Keratinocyte (primary cell): ENCODE measurements around the gene TCF23. TPM values are rescaled to one million over a fixed set of nuclear protein-coding genes. Genes with fewer than 3 reads are reported as not detected.
"Not testable (repeated sequence)": the region's sequence is repeated elsewhere in the genome, so short reads cannot be mapped to it uniquely, and the experiment has no call there.

ENCODE experiments used
- DNase-seq: peaks from one replicate; pipeline ENCODE4 v3.0.0-alpha.2; 2011; ENCODE audit warnings: low read depth, missing footprints, low spot score
- FAIRE-seq: peaks from 2 replicates; lab custom pipeline; 2011; peaks lifted over from hg19 to GRCh38; lab: Jason Lieb, UNC
- H2AFZ ChIP-seq: 2 replicates; pipeline ENCODE4 v1.6.0; 2012; ENCODE audit warnings: low read length, control low read depth, inconsistent platforms; ENCODE audit not compliant: control insufficient read depth
- H3K27ac ChIP-seq: 2 replicates; pipeline ENCODE4 v1.5.1; 2011; ENCODE audit warnings: low read length; ENCODE audit not compliant: control insufficient read depth, insufficient read depth
- H3K27me3 ChIP-seq: 3 replicates; pipeline ENCODE4 v1.6.0; 2011; ENCODE audit warnings: low read length; ENCODE audit not compliant: control insufficient read depth, insufficient read depth; ENCODE audit errors: extremely low read depth
- H3K36me3 ChIP-seq, 2 experiments: 2 replicates in 1 of 2; 3 replicates in 1 of 2; pipeline ENCODE4 v1.5.1; 2011; ENCODE audit warnings: low read length in 2 of 2, mild to moderate bottlenecking in 1 of 2; ENCODE audit not compliant: control insufficient read depth in 2 of 2, insufficient read depth in 2 of 2; ENCODE audit errors: extremely low read depth in 1 of 2
- H3K4me1 ChIP-seq: 3 replicates; pipeline ENCODE4 v1.5.1; 2011; ENCODE audit warnings: low read length; ENCODE audit not compliant: control insufficient read depth, insufficient read depth; ENCODE audit errors: extremely low read depth
- H3K4me2 ChIP-seq: 3 replicates; pipeline ENCODE4 v1.6.0; 2011; ENCODE audit warnings: low read depth, low read length; ENCODE audit not compliant: control insufficient read depth, insufficient read depth; ENCODE audit errors: extremely low read depth
- H3K4me3 ChIP-seq, 3 experiments: fragments of 200-600 bp in 1 of 3; sonication (generic) in 1 of 3; 2 replicates in 2 of 3; 3 replicates in 1 of 3; pipeline ENCODE4 v1.5.1; 2011 to 2016; ENCODE audit warnings: low read length in 3 of 3, mild to moderate bottlenecking in 3 of 3, control low read depth in 2 of 3, inconsistent platforms in 1 of 3, low read depth in 1 of 3, mixed read lengths in 1 of 3, mixed run types in 1 of 3, moderate library complexity in 1 of 3; ENCODE audit not compliant: control insufficient read depth in 2 of 3, insufficient read depth in 2 of 3; ENCODE audit errors: extremely low read depth in 1 of 3
- H3K79me2 ChIP-seq: 2 replicates; pipeline ENCODE4 v1.6.0; 2012; ENCODE audit warnings: low read length; ENCODE audit not compliant: control insufficient read depth, insufficient read depth
- H3K9ac ChIP-seq: 3 replicates; pipeline ENCODE4 v1.6.0; 2011; ENCODE audit warnings: low read length; ENCODE audit not compliant: control insufficient read depth, insufficient read depth; ENCODE audit errors: extremely low read depth
- H3K9me1 ChIP-seq: 3 replicates; pipeline ENCODE4 v1.6.0; 2011; ENCODE audit warnings: low read length; ENCODE audit not compliant: control insufficient read depth, insufficient read depth; ENCODE audit errors: extremely low read depth
- H3K9me3 ChIP-seq: 2 replicates; pipeline ENCODE4 v1.5.1; 2012; ENCODE audit warnings: low read depth, low read length; ENCODE audit not compliant: control insufficient read depth
- H4K20me1 ChIP-seq: 3 replicates; pipeline ENCODE4 v1.6.0; 2011; ENCODE audit warnings: low read length; ENCODE audit not compliant: control insufficient read depth, insufficient read depth; ENCODE audit errors: extremely low read depth
- CTCF ChIP-seq, 3 experiments: IDR thresholded peaks in 1 of 3; conservative IDR thresholded peaks in 1 of 3; optimal IDR thresholded peaks in 1 of 3; 2 replicates in 2 of 3; 3 replicates in 1 of 3; pipeline versions ENCODE3 to v1.5.1; 2011; ENCODE audit warnings: low read length in 3 of 3, mild to moderate bottlenecking in 3 of 3, moderate library complexity in 2 of 3, control low read depth in 1 of 3, inconsistent platforms in 1 of 3; ENCODE audit not compliant: insufficient read depth in 2 of 3; ENCODE audit errors: extremely low read depth in 1 of 3
- EZH2 ChIP-seq: IDR thresholded peaks from one replicate; pipeline ENCODE4 v1.6.1; 2012; ENCODE audit warnings: inconsistent platforms, mild to moderate bottlenecking, low read length, moderate library complexity
- dilution Hi-C: fragments of 300-500 bp; cut with MboI; formaldehyde crosslinking; loops from one replicate; pipeline ENCODE4 v1.7.0; 2020; ENCODE audit warnings: low sequenced_read_pairs; ENCODE audit not compliant: extremely low pct_ligation_motif_present
- polyA plus RNA-seq, 5 experiments: library from polyadenylated mRNA; depleted of rRNA in 3 of 5; stranded (reverse) in 3 of 5; stranded (forward) in 1 of 5; unstranded in 1 of 5; fragments of >200 nt; gene quantifications; 1 replicate in 1 of 5; 2 replicates in 3 of 5; 3 replicates in 1 of 5; pipeline versions ENCODE4 v1.2.1 to v1.2.3, GENCODE V29; 2011 to 2012; ENCODE audit warnings: missing spikeins in 2 of 5, low read depth in 1 of 5, low replicate concordance in 1 of 5

Gene TCF23
- polyA plus RNA-seq, 1 donor (not counting 4 experiments of a cell fraction or from before 2014, with no cell fraction given), result not detected

DNA sequence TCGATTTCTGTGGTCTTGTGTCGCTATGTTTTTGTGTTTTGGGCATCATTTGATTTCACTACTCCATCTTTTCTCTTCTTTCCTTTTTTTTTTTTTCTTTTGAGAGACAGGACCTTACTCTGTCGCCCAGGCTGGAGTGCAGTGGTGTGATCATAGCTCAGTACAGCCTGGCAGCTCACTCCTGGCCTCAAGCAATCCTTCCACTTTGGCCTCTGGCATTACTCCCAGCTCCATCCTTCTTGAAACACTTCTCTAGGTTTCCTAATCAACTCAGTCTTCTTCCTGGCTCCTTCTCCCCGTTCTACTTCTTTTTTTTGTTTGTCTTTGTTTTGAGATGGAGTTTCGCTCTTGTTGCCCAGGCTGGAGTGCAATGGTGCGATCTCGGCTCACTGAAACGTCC, 26.5 kb downstream of the TCF23 start:
- TF ChIP-seq EZH2 (no peak), CTCF (optimal IDR thresholded peaks at IDR 0.05 in 1 of 3, IDR thresholded peaks at IDR 0.05 in 1 of 3, conservative IDR thresholded peaks at IDR 0.05 in 1 of 3; ENCODE audit: extremely low read depth in 1 of 3, insufficient read depth in 2 of 3, low read length in 3 of 3) (no peak)
- H3K4me3 ChIP-seq, result no peak overlapping the region
- dilution Hi-C loops, result no loop called here
- no peaks in the 10 kb centered on the region for H4K20me1 ChIP-seq
- H3K27me3 ChIP-seq, result peaks cover 21% of the 10 kb centered on the region
- no peaks in the 10 kb centered on the region for H3K36me3 ChIP-seq
- no peaks in the 10 kb centered on the region for H3K79me2 ChIP-seq
- H3K9ac ChIP-seq, result no peak overlapping the region
- H2AFZ ChIP-seq, result no peak overlapping the region
- no peaks in the 10 kb centered on the region for H3K4me1 ChIP-seq
- no peaks in the 10 kb centered on the region for H3K9me1 ChIP-seq
- no peaks in the 10 kb centered on the region for H3K9me3 ChIP-seq
- DNase-seq (no peak), FAIRE-seq (no peak)
- H3K4me2 ChIP-seq, result no peak overlapping the region
- no peak overlapping the region for H3K27ac ChIP-seq

DNA sequence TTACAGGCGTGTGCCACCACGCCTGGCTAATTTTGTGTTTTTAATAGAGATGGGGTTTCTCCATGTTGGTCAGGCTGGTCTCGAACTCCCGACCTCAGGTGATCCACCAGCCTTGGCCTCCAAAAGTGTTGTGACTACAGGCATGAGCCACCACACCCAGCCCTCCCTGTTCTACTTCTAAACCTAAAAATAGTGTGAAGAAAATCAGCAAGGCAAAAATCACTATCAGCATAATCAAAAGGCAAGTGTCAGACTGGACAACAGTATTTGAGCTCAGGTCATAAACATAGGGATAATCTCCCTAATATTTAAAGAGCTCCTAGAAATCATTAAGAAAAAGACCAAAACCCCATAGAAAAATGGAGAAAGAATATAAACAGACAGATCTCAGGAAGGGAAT, 27.0 kb downstream of the TCF23 start:
- peaks cover 19% of the 10 kb centered on the region for H3K27me3 ChIP-seq
- H3K9ac ChIP-seq, H3K4me2 ChIP-seq, H2AFZ ChIP-seq, DNase-seq, H3K36me3 ChIP-seq, FAIRE-seq, H3K4me3 ChIP-seq, dilution Hi-C loops, H3K4me1 ChIP-seq, H3K9me1 ChIP-seq, H4K20me1 ChIP-seq, H3K27ac ChIP-seq, H3K9me3 ChIP-seq, H3K79me2 ChIP-seq: not testable (repeated sequence)
